HG02571 (cell line): ENCODE results near the gene CPXM1.
"Not testable (repeated sequence)": the region's sequence is repeated elsewhere in the genome, so short reads cannot be mapped to it uniquely, and the experiment has no call there.

Experiments
- ATAC-seq: cut with Tn5 transposase; IDR thresholded peaks from one replicate; pipeline ENCODE4 v1.9.1; 2021; ENCODE audit warnings: mild to moderate bottlenecking, moderate library complexity; ENCODE audit not compliant: unreplicated experiment

Gene CPXM1

GRCh38 chr20:2800521-2801285 lies at the start of gene CPXM1:
Gene CPXM1, minus strand, starts transcription at chr20:2800627. Its CDS starts 55 bp downstream, at chr20:2800572.
- ATAC-seq = no peak

GRCh38 chr20:2849529-2849928 lies 49.1 kb upstream of the CPXM1 start:
- no peak for ATAC-seq

GRCh38 chr20:2847802-2848201 lies 47.4 kb upstream of the CPXM1 start:
- ATAC-seq = no peak

- no peak for ATAC-seq
Observed at GRCh38 chr20:2846698-2847097, 46.3 kb upstream of the CPXM1 start.

GRCh38 chr20:2845607-2846006 lies 45.2 kb upstream of the CPXM1 start:
- ATAC-seq = no peak

GRCh38 chr20:2840967-2841531 lies 40.6 kb upstream of the CPXM1 start:
- ATAC-seq = peak; percentile 36

- peak; percentile 96 for ATAC-seq
Observed at GRCh38 chr20:2840138-2840966, 39.9 kb upstream of the CPXM1 start, which contains the start of the genes PCED1A and VPS16. Gene PCED1A, minus strand, starts transcription at chr20:2840655. Its CDS starts 743 bp downstream, at chr20:2839912. Gene VPS16, plus strand, starts transcription at chr20:2840745. Its CDS starts 30 bp downstream, at chr20:2840775.

- ATAC-seq = no peak
Observed at GRCh38 chr20:2839732-2840137, 39.3 kb upstream of the CPXM1 start.

GRCh38 chr20:2838847-2839671 lies 38.6 kb upstream of the CPXM1 start:
- ATAC-seq = no peak

GRCh38 chr20:2838170-2838797 lies 37.9 kb upstream of the CPXM1 start:
- no peak for ATAC-seq

- no peak for ATAC-seq
Observed at GRCh38 chr20:2837221-2837960, 37.0 kb upstream of the CPXM1 start.

GRCh38 chr20:2836035-2836434 lies 35.6 kb upstream of the CPXM1 start:
- no peak for ATAC-seq

GRCh38 chr20:2835331-2835796 lies 34.9 kb upstream of the CPXM1 start:
- ATAC-seq = no peak

- ATAC-seq = no peak
Observed at GRCh38 chr20:2834401-2835110, 34.1 kb upstream of the CPXM1 start.

GRCh38 chr20:2833761-2834160 lies 33.3 kb upstream of the CPXM1 start:
- no peak for ATAC-seq

GRCh38 chr20:2831206-2831605 lies 30.8 kb upstream of the CPXM1 start:
- ATAC-seq = not testable (repeated sequence)

- ATAC-seq = no peak
Observed at GRCh38 chr20:2829376-2829775, 28.9 kb upstream of the CPXM1 start.

GRCh38 chr20:2826655-2827054 lies 26.2 kb upstream of the CPXM1 start:
- no peak for ATAC-seq

GRCh38 chr20:2825761-2826160 lies 25.3 kb upstream of the CPXM1 start:
- ATAC-seq = no peak
